H1 (cell line): Measurements from ENCODE around the gene DECR2. TPM values are rescaled to one million over a fixed set of nuclear protein-coding genes. Genes with fewer than 3 reads are reported as not detected.
A peak's percentile ranks its signal among the peaks of the same experiment; 100 is the strongest.

Experiments used
- HDAC2 ChIP-seq, 2 experiments: fragments of 300-600 bp in 1 of 2; sonication (generic) in 1 of 2; IDR thresholded peaks; 2 replicates each; pipeline ENCODE4 v1.6.1; 2011 to 2012; ENCODE audit warnings: low read depth in 2 of 2, low read length in 2 of 2, mild to moderate bottlenecking in 2 of 2, moderate library complexity in 2 of 2, borderline replicate concordance in 1 of 2, inconsistent platforms in 1 of 2
- SIN3A ChIP-seq, 2 experiments: IDR thresholded peaks in 1 of 2; conservative IDR thresholded peaks in 1 of 2; 2 replicates each; pipeline ENCODE4 v1.6.1; 2011 to 2012; ENCODE audit warnings: low read length in 2 of 2, improper control_type of control experiment in 1 of 2, low read depth in 1 of 2, mild to moderate bottlenecking in 1 of 2
- polyA plus RNA-seq, 7 experiments: library from polyadenylated mRNA; depleted of rRNA in 3 of 7; stranded (reverse) in 5 of 7; unstranded in 2 of 7; fragments of >200 nt in 5 of 7; fragments of 200-250 nt in 2 of 7; gene quantifications; 1 replicate in 5 of 7; 2 replicates in 1 of 7; 4 replicates in 1 of 7; pipeline versions ENCODE4 v1.2.1 to v1.2.3, GENCODE V29; 2011 to 2013; ENCODE audit warnings: missing spikeins in 2 of 7, mixed read lengths in 2 of 7
- total RNA-seq: library from RNA; stranded (reverse); fragmentation: NEBNext Ultra II Directional; extraction: Animal tissue kit (Norgen Biotek cat#: 25700); gene quantifications from 2 replicates; pipeline ENCODE4 v1.2.1, GENCODE V29; 2021
- TF ChIP-seq, protein P1 (sequence below): fragments of 300-600 bp; sonication (generic); IDR thresholded peaks from 2 replicates; pipeline ENCODE4 v1.7.1; 2012; ENCODE audit warnings: low read length, moderate library complexity, mild to moderate bottlenecking, inconsistent platforms; ENCODE audit not compliant: insufficient replicate concordance

DECR2 gene
- total and polyA plus RNA-seq, 2 of the 8 experiments (the other 6 are each of a cell fraction or from before 2014, with no cell fraction given), result 28.2 to 39.9 TPM

GRCh38 chr16:369866-370436 is 31.7 kb upstream of the DECR2 start (continued):
- 0 out of 4 replicates have a peak, but pooled peaks of 1 of the 2 experiments have one; percentile 12 for TF ChIP-seq SIN3A (conservative IDR thresholded peaks at IDR 0.05 in 1 of 2, IDR thresholded peaks at IDR 0.05 in 1 of 2; ENCODE audit: low read depth in 1 of 2, low read length in 2 of 2)
- TF ChIP-seq, protein P1, sequence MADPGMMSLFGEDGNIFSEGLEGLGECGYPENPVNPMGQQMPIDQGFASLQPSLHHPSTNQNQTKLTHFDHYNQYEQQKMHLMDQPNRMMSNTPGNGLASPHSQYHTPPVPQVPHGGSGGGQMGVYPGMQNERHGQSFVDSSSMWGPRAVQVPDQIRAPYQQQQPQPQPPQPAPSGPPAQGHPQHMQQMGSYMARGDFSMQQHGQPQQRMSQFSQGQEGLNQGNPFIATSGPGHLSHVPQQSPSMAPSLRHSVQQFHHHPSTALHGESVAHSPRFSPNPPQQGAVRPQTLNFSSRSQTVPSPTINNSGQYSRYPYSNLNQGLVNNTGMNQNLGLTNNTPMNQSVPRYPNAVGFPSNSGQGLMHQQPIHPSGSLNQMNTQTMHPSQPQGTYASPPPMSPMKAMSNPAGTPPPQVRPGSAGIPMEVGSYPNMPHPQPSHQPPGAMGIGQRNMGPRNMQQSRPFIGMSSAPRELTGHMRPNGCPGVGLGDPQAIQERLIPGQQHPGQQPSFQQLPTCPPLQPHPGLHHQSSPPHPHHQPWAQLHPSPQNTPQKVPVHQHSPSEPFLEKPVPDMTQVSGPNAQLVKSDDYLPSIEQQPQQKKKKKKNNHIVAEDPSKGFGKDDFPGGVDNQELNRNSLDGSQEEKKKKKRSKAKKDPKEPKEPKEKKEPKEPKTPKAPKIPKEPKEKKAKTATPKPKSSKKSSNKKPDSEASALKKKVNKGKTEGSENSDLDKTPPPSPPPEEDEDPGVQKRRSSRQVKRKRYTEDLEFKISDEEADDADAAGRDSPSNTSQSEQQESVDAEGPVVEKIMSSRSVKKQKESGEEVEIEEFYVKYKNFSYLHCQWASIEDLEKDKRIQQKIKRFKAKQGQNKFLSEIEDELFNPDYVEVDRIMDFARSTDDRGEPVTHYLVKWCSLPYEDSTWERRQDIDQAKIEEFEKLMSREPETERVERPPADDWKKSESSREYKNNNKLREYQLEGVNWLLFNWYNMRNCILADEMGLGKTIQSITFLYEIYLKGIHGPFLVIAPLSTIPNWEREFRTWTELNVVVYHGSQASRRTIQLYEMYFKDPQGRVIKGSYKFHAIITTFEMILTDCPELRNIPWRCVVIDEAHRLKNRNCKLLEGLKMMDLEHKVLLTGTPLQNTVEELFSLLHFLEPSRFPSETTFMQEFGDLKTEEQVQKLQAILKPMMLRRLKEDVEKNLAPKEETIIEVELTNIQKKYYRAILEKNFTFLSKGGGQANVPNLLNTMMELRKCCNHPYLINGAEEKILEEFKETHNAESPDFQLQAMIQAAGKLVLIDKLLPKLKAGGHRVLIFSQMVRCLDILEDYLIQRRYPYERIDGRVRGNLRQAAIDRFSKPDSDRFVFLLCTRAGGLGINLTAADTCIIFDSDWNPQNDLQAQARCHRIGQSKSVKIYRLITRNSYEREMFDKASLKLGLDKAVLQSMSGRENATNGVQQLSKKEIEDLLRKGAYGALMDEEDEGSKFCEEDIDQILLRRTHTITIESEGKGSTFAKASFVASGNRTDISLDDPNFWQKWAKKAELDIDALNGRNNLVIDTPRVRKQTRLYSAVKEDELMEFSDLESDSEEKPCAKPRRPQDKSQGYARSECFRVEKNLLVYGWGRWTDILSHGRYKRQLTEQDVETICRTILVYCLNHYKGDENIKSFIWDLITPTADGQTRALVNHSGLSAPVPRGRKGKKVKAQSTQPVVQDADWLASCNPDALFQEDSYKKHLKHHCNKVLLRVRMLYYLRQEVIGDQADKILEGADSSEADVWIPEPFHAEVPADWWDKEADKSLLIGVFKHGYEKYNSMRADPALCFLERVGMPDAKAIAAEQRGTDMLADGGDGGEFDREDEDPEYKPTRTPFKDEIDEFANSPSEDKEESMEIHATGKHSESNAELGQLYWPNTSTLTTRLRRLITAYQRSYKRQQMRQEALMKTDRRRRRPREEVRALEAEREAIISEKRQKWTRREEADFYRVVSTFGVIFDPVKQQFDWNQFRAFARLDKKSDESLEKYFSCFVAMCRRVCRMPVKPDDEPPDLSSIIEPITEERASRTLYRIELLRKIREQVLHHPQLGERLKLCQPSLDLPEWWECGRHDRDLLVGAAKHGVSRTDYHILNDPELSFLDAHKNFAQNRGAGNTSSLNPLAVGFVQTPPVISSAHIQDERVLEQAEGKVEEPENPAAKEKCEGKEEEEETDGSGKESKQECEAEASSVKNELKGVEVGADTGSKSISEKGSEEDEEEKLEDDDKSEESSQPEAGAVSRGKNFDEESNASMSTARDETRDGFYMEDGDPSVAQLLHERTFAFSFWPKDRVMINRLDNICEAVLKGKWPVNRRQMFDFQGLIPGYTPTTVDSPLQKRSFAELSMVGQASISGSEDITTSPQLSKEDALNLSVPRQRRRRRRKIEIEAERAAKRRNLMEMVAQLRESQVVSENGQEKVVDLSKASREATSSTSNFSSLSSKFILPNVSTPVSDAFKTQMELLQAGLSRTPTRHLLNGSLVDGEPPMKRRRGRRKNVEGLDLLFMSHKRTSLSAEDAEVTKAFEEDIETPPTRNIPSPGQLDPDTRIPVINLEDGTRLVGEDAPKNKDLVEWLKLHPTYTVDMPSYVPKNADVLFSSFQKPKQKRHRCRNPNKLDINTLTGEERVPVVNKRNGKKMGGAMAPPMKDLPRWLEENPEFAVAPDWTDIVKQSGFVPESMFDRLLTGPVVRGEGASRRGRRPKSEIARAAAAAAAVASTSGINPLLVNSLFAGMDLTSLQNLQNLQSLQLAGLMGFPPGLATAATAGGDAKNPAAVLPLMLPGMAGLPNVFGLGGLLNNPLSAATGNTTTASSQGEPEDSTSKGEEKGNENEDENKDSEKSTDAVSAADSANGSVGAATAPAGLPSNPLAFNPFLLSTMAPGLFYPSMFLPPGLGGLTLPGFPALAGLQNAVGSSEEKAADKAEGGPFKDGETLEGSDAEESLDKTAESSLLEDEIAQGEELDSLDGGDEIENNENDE, result no peak
- no peak for TF ChIP-seq HDAC2 (IDR thresholded peaks at IDR 0.05; ENCODE audit: borderline replicate concordance in 1 of 2, low read depth in 2 of 2, low read length in 2 of 2)
